WI38 (cell line): ENCODE results near the gene HOXD12.

ENCODE experiments used
- H3K4me3 ChIP-seq: 2 replicates; pipeline ENCODE4 v1.5.1; 2011; ENCODE audit warnings: low read depth, mild to moderate bottlenecking, control low read depth, low read length
- TF ChIP-seq, protein P1 (sequence below): IDR thresholded peaks from 2 replicates; pipeline ENCODE4 v1.5.1; 2012; ENCODE audit warnings: low read depth, mild to moderate bottlenecking, control low read depth, low read length

Gene HOXD12

DNA sequence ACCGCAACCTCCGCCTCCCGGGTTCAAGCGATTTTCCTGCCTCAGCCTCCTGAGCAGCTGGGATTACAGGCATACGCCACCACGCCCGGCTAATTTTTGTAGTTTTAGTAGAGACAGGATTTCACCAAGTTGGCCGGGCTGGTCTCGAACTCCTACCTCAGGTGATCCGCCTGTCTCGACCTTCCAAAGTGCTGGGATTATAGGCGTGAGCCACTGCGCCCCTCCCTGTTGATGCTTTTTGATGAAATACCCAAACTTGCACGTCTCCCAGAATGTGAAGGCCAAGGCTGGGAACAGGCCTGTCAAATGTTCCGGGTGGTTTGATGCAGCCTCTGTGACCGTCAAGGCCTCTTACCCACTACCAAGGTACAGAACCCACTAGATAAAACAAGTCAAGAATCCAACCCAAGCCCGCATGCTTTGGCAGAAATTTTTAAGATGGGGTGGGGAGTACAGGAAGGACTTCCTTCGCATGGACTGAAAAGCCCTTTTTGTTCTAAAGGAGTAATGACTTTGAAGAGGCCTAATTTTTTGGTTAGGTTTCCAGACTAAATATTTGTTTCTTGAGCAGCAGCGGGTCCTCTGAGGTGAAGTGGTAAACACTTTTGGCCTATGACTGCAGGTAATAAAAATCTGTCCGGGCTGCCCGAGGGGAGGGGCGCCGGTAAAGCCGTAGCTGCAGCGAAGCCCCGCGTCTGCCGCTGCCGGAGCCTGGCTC lies 12.1 kb upstream of the HOXD12 start:
- TF ChIP-seq, protein P1, sequence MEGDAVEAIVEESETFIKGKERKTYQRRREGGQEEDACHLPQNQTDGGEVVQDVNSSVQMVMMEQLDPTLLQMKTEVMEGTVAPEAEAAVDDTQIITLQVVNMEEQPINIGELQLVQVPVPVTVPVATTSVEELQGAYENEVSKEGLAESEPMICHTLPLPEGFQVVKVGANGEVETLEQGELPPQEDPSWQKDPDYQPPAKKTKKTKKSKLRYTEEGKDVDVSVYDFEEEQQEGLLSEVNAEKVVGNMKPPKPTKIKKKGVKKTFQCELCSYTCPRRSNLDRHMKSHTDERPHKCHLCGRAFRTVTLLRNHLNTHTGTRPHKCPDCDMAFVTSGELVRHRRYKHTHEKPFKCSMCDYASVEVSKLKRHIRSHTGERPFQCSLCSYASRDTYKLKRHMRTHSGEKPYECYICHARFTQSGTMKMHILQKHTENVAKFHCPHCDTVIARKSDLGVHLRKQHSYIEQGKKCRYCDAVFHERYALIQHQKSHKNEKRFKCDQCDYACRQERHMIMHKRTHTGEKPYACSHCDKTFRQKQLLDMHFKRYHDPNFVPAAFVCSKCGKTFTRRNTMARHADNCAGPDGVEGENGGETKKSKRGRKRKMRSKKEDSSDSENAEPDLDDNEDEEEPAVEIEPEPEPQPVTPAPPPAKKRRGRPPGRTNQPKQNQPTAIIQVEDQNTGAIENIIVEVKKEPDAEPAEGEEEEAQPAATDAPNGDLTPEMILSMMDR = no peak
- no peak overlapping the region for H3K4me3 ChIP-seq

DNA sequence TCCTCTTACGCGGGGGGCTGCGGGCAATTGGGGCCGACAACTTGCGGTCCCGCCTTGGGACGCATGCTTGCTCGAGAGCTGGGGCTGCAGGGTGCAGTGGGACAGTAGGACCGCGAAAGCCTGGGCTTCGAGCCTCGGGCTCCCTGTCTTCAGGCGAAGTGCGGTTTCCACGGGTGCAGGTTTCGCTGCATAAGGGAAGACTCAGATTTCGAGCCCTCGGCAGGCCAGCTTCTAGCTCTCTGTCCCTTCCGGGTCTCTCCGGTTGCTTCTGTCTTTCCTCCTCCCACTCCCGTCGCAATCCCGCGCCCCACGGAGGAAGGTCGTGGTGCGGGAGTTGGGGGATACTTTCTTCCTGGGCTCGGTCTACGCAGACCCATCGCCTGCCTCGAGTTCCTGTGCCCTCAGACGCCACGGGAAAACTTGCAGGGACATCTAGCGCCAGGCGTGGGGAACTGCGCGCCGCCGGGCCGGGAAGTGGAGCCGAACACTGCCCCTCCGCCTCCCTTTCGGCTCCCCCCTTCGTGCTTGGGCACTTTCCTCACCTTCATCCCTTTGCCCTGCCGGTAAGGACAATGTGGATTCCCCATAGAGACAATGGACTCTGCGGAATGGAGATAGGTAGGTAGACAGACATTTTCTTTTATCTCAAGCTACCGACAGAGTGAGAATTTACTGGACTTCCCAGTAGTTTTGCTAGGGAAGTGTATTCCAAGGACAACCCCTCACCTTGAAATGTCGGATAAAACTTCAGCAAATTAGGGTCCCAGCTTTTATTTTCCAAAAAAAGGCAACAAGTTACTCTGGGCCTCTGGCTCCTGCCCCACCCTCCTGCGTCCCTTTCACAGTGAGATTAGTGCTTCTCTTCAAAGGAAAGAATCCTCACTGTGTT lies 11.3 kb upstream of the HOXD12 start:
- no peak overlapping the region; the same call in 1 of the 2 replicates for H3K4me3 ChIP-seq
- TF ChIP-seq, protein P1 = peak; percentile 77

DNA sequence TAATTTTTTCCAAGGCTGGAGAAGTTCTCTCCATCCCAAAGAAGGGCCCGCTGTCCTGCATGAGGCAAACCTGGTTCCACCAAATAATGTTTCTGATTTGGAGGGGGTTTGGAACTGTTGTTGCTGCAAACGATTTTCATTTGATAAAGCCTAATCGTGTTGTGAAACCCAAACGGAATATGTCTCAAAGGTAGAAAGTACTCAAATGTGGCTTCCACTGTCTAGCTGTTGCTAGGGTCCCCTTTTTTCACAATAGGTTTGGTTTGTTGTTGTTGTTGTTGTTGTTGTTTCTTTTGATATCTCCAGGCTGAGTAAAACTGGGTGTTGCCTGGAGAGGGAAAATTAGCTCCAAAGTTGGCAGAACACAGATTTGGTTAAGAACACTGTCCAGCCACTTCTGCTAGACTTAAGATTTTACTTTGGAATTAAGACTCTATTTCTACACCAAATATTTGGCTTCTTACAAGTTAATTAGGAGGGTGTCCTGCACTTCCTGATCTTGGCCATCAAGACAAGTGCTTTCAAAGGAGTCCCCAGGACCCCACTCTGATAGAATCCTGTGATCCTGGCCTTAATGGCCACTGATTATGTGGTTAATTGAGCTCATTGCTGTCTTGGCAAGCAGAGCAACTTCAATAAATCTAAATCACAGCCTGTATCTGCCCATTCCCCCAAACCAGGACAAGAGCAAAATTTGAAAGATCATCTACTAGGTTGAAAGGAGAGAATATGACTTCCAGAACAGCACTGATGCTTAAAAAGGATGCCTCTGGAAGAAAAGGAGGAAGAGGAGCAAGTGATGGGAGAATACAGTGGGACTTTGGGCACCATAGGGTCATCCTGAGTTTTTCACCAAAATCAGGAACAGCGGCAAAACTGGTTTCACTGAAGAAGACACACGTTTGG lies 10.4 kb upstream of the HOXD12 start:
- H3K4me3 ChIP-seq = no peak overlapping the region
- TF ChIP-seq, protein P1 = no peak

- H3K4me3 ChIP-seq = no peak overlapping the region
- TF ChIP-seq, protein P1 = no peak
Observed at GRCh38 chr2:176089843-176090395, 9.7 kb upstream of the HOXD12 start.

- TF ChIP-seq, protein P1 = no peak
- H3K4me3 ChIP-seq = no peak overlapping the region
Observed at GRCh38 chr2:176090862-176091261, 8.7 kb upstream of the HOXD12 start.

GRCh38 chr2:176091329-176092258 lies 8.0 kb upstream of the HOXD12 start:
- TF ChIP-seq, protein P1 = no peak

More at GRCh38 chr2:176091329-176092258, 8.0 kb upstream of the HOXD12 start:
- H3K4me3 ChIP-seq = no peak overlapping the region
